HEK293T (cell line): Measurements from ENCODE around the gene RNF227.
"Not testable (repeated sequence)": the region's sequence is repeated elsewhere in the genome, so short reads cannot be mapped to it uniquely, and the experiment has no call there.

ENCODE experiments used
- CTCF ChIA-PET: fragments of 350-600 bp; formaldehyde crosslinking; extraction: SDS; loops from one replicate; lab custom pipeline; 2021; ENCODE audit warnings: antibody characterized with exemption, inconsistent platforms; lab: Yijun Ruan, JAX
- POLR2A ChIA-PET: fragments of 350-600 bp; formaldehyde crosslinking; extraction: SDS; loops from one replicate; lab custom pipeline; 2020; ENCODE audit warnings: antibody characterized with exemption, inconsistent platforms; lab: Yijun Ruan, JAX
- DNase-seq: peaks from one replicate; pipeline ENCODE4 v3.0.0; 2012; ENCODE audit warnings: mixed read lengths; ENCODE audit errors: extremely low spot score
- ARNT ChIP-seq: fragments of 450-650 bp; IDR thresholded peaks from 2 replicates; pipeline ENCODE4 v1.6.1; 2017; ENCODE audit warnings: mild to moderate bottlenecking
- BHLHE40 ChIP-seq: fragments of 450-650 bp; IDR thresholded peaks from 2 replicates; pipeline ENCODE4 v1.6.1; 2016; ENCODE audit warnings: mild to moderate bottlenecking, moderate library complexity, borderline replicate concordance
- CTBP1 ChIP-seq: fragments of 450-650 bp; IDR thresholded peaks from 2 replicates; pipeline ENCODE4 v1.6.1; 2016; ENCODE audit warnings: borderline replicate concordance
- ELF4 ChIP-seq: fragments of 450-650 bp; IDR thresholded peaks from 2 replicates; pipeline ENCODE4 v1.6.1; 2017; ENCODE audit warnings: antibody characterized with exemption
- FOXA1 ChIP-seq: fragments of 450-650 bp; IDR thresholded peaks from 2 replicates; pipeline ENCODE4 v1.6.1; 2016; ENCODE audit warnings: mild to moderate bottlenecking
- FOXK2 ChIP-seq: fragments of 450-650 bp; IDR thresholded peaks from 2 replicates; pipeline ENCODE4 v1.6.1; 2016; ENCODE audit warnings: mild to moderate bottlenecking
- FOXM1 ChIP-seq: fragments of 450-650 bp; IDR thresholded peaks from 2 replicates; pipeline ENCODE4 v1.6.1; 2017; ENCODE audit warnings: mild to moderate bottlenecking, borderline replicate concordance
- HDGF ChIP-seq: fragments of 450-650 bp; IDR thresholded peaks from 2 replicates; pipeline ENCODE4 v1.6.1; 2017; ENCODE audit warnings: antibody characterized with exemption, borderline replicate concordance
- L3MBTL2 ChIP-seq: fragments of 450-650 bp; conservative IDR thresholded peaks from 2 replicates; pipeline ENCODE4 v1.6.1; 2016; ENCODE audit warnings: mild to moderate bottlenecking
- LEF1 ChIP-seq: fragments of 450-650 bp; IDR thresholded peaks from 2 replicates; pipeline ENCODE4 v1.6.1; 2017; ENCODE audit warnings: mild to moderate bottlenecking, borderline replicate concordance
- NFRKB ChIP-seq: fragments of 450-650 bp; IDR thresholded peaks from 2 replicates; pipeline ENCODE4 v1.6.1; 2016; ENCODE audit warnings: mild to moderate bottlenecking, moderate library complexity
- PKNOX1 ChIP-seq: fragments of 450-650 bp; IDR thresholded peaks from 2 replicates; pipeline ENCODE4 v1.6.1; 2016
- SP1 ChIP-seq: fragments of 450-650 bp; IDR thresholded peaks from 2 replicates; pipeline ENCODE4 v1.6.1; 2017
- SUZ12 ChIP-seq: fragments of 450-650 bp; IDR thresholded peaks from 2 replicates; pipeline ENCODE4 v1.6.1; 2016; ENCODE audit warnings: mild to moderate bottlenecking
- TARDBP ChIP-seq: fragments of 450-650 bp; IDR thresholded peaks from 2 replicates; pipeline ENCODE4 v1.6.1; 2016
- ZNF384 ChIP-seq: fragments of 450-650 bp; IDR thresholded peaks from 2 replicates; pipeline ENCODE4 v1.6.1; 2016

Gene RNF227

GRCh38 chr17:7955414-7956227 is 39.5 kb upstream of the RNF227 start:
- no peak for DNase-seq
- ChIA-PET POLR2A (interaction anchor here (1.2 kb wide), 1 partner anchor 24 kb away, joined by 3 read pairs; the partner anchor contains the start of genes CNTROB and TRAPPC1), CTCF (no interaction called here)
- TF ChIP-seq SUZ12 (no peak), FOXM1 (no peak), FOXA1 (no peak)

DNA sequence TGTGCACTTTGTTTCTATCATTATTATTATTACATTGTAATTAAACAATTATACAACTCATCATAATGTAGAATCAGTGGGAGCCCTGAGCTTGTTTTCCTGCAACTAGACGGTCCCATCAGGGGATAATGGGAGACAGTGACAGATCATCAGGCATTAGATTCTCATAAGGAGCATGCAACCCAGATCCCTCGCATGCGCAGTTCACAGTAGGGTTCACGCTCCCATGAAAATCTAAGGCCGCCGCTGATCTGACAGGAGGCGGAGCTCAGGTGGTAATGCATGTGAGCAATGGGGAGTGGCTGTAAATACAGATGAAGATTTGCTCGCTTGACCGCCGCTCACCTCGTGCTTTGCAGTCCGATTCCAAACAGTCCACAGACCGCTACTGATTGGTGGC is 37.2 kb upstream of the RNF227 start:
- ChIA-PET CTCF (interaction anchor here (0.6 kb wide), 1 partner anchor 13 kb away, joined by 3 read pairs; no protein-coding TSS in a partner anchor), POLR2A (interaction anchor here (1.4 kb wide), 1 partner anchor 20 kb away, joined by 5 read pairs; no protein-coding TSS in a partner anchor)
- not testable (repeated sequence) for DNase-seq

- POLR2A ChIA-PET = no interaction called here
- DNase-seq = no peak
- TF ChIP-seq BHLHE40 = no peak
- no peak for TF ChIP-seq L3MBTL2
- TF ChIP-seq ELF4 = no peak
- TF ChIP-seq TARDBP = no peak
- TF ChIP-seq SUZ12 = no peak
- no peak for TF ChIP-seq FOXA1
- TF ChIP-seq ARNT = no peak
- TF ChIP-seq FOXM1 = no peak
- TF ChIP-seq ZNF384 = no peak
- TF ChIP-seq FOXK2 = no peak
- no peak for TF ChIP-seq NFRKB
- no peak for TF ChIP-seq PKNOX1
- TF ChIP-seq HDGF = no peak
- CTCF ChIA-PET = no interaction called here
These were observed 35.2 kb upstream of the RNF227 start for GRCh38 chr17:7951143-7951792.

DNA sequence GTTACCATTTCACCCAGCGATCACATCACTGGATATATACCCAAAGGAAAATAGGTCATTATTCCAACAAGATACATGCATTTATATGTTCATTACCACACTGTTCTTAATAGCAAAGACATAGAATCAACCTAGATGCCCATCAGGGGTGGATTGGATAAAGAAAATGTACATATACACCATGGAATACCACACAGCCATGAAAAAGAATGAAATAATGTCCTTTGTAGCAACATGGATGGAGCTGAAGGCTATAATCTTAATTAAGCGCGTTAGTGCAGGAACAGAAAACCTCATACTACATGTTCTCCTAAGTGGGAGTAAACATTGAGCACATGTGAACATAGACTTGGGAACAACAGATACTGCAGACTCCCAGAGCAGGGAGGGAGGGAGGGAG is 34.5 kb upstream of the RNF227 start:
- POLR2A ChIA-PET = no interaction called here
- DNase-seq = no peak
- CTCF ChIA-PET = no interaction called here
- TF ChIP-seq BHLHE40 (no peak), PKNOX1 (no peak), HDGF (no peak), ELF4 (no peak), ARNT (no peak), LEF1 (no peak), ZNF384 (no peak), FOXA1 (no peak), TARDBP (no peak), L3MBTL2 (no peak), FOXK2 (no peak)

DNA sequence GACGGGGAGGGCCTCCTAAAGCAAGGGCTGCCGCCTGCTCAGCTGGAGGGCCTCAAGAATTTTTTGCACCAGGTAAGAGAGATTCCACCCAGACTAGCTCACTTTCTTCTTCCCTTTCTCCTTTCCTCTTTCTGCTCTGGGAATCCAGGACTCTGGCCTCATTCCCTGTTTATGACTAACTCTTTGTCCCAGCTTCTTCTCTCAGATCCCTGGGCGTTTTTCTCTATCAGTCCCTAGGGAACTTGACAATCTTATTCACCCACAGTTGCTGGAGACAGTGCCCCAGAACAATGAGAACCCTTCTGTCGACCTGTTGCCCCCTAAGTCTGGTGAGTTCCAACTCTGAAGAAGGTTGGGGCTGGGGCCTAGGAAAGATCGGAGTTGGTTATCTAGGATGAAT is 31.6 kb upstream of the RNF227 start:
- CTCF ChIA-PET = interaction anchor here (1.2 kb wide), 1 partner anchor 14 kb away, joined by 4 read pairs; no protein-coding TSS in a partner anchor
- POLR2A ChIA-PET = interaction anchor here (5.7 kb wide), 1 partner anchor 15 kb away, joined by 48 read pairs; the partner anchor contains the start of genes CNTROB and TRAPPC1
- DNase-seq = no peak
- TF ChIP-seq HDGF (no peak), ZNF384 (no peak), ARNT (no peak), FOXM1 (no peak), FOXK2 (no peak), LEF1 (no peak), FOXA1 (no peak), L3MBTL2 (no peak), CTBP1 (no peak), TARDBP (no peak), NFRKB (no peak)

DNA sequence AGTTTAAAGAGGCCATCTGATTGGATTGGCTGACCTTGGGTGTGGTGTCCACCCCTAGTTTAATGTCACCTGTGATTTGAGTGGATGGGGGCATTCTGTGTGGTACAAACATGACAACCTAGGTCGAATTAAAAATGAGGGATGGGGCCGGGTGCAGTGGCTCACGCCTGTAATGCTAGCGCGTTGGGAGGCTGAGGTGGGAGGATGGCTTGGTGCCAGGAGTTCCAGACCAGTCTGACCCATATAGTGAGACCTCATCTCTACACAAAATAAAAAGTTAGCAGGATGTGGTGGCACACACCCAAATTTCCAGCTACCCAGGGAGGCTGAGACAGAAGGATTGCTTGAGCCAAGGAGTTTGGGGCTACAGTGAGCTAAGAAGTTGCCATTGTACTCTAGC is 30.4 kb upstream of the RNF227 start:
- no peak for DNase-seq
- ChIA-PET POLR2A (interaction anchor here (5.7 kb wide), 1 partner anchor 14 kb away, joined by 48 read pairs; the partner anchor contains the start of genes CNTROB and TRAPPC1), CTCF (no interaction called here)
- no peak for TF ChIP-seq NFRKB
- no peak for TF ChIP-seq L3MBTL2
- no peak for TF ChIP-seq ELF4
- TF ChIP-seq FOXM1 = no peak
- no peak for TF ChIP-seq ZNF384
- no peak for TF ChIP-seq BHLHE40
- no peak for TF ChIP-seq CTBP1
- no peak for TF ChIP-seq FOXA1
- TF ChIP-seq TARDBP = no peak
- no peak for TF ChIP-seq PKNOX1
- TF ChIP-seq ARNT = no peak
- no peak for TF ChIP-seq LEF1
- TF ChIP-seq FOXK2 = no peak
- TF ChIP-seq HDGF = no peak
- TF ChIP-seq SUZ12 = no peak
- no peak for TF ChIP-seq SP1
